Measurements from ENCODE around the gene ZNF443. TPM values are rescaled to one million over a fixed set of nuclear protein-coding genes. Genes with fewer than 3 reads are reported as not detected.

Gene ZNF443
- total and polyA plus RNA-seq, 12 donors = 1.0 to 3.4 (median 2.5) TPM

- Histone ChIP-seq H3K36me3 (peaks cover 0 to 47% (median 29%) of the 10 kb centered on the region in 9 donors), H3K4me3 (no peak overlapping the region), H3K27ac (no peak overlapping the region), H3K4me1 (no peaks in the 10 kb centered on the region), H3K27me3 (no peaks in the 10 kb centered on the region), H3K9me3 (peaks cover 0 to 91% (median 27%) of the 10 kb centered on the region in 11 donors)
- TF ChIP-seq CTCF (IDR thresholded peaks at IDR 0.05) = no peak
- intact Hi-C loops (cut with DNase I) = no loop called here
- WGBS, 2 donors = 88 to 92% methylated on average over 5 of the region's 5 CpGs
- no peak for ATAC-seq
- no peak for DNase-seq
Observed at GRCh38 chr19:12379732-12380443, 60.9 kb downstream of the ZNF443 start.

Other genes with a start within 250 kb of the ZNF443 start
- gene ZNF44, start 146.1 kb downstream of the ZNF443 start, total RNA-seq = 10 to 100 TPM in 6 of 10 donors, 1 to 10 TPM in 4; 7.5 to 12.7 (median 10.4) TPM
- 10 to 100 TPM in 1 of 2 donors, 1 to 10 TPM in 1; 6.3 to 16.1 TPM for gene ZNF44, start 146.1 kb downstream of the ZNF443 start, polyA plus RNA-seq
- gene ZNF563, start 107.4 kb downstream of the ZNF443 start, total RNA-seq = 1 to 10 TPM; 2.1 to 6.2 (median 4.5) TPM
- 1 to 10 TPM; 1.6 to 2.9 TPM for gene ZNF563, start 107.4 kb downstream of the ZNF443 start, polyA plus RNA-seq
- gene ZNF442, start 75.3 kb downstream of the ZNF443 start, total RNA-seq = 1 to 10 TPM; 2.3 to 6.1 (median 4.0) TPM
- gene ZNF442, start 75.3 kb downstream of the ZNF443 start, polyA plus RNA-seq = under 1 TPM; 0.54 to 0.95 TPM
- 1 to 10 TPM; 1.6 to 2.9 (median 2.0) TPM for gene ZNF799, start 39.8 kb downstream of the ZNF443 start, total RNA-seq
- gene ZNF799, start 39.8 kb downstream of the ZNF443 start, polyA plus RNA-seq = 1 to 10 TPM; 1.6 to 6.2 TPM
- 1 to 10 TPM in 9 of 10 donors, under 1 TPM in 1; 0.95 to 3.4 (median 1.9) TPM for gene ZNF709, start 43.8 kb upstream of the ZNF443 start, total RNA-seq
- gene ZNF709, start 43.8 kb upstream of the ZNF443 start, polyA plus RNA-seq = 1 to 10 TPM in 1 of 2 donors, under 1 TPM in 1; 0.64 to 2.6 TPM
- gene ZNF564, start 110.5 kb upstream of the ZNF443 start, total RNA-seq = 10 to 100 TPM in 3 of 10 donors, 1 to 10 TPM in 7; 5.9 to 11.2 (median 9.5) TPM
- gene ZNF564, start 110.5 kb upstream of the ZNF443 start, polyA plus RNA-seq = 10 to 100 TPM in 1 of 2 donors, 1 to 10 TPM in 1; 2.9 to 11.0 TPM
- gene ZNF490, start 169.8 kb upstream of the ZNF443 start, total RNA-seq = 1 to 10 TPM; 3.2 to 7.2 (median 5.2) TPM
- gene ZNF490, start 169.8 kb upstream of the ZNF443 start, polyA plus RNA-seq = under 1 TPM; 0.22 to 0.95 TPM
- 10 to 100 TPM; 13.1 to 22.1 (median 16.8) TPM for gene ZNF791, start 169.9 kb upstream of the ZNF443 start, total RNA-seq
- gene ZNF791, start 169.9 kb upstream of the ZNF443 start, polyA plus RNA-seq = 1 to 10 TPM; 4.7 to 8.0 TPM
- gene MAN2B1, start 225.7 kb upstream of the ZNF443 start, total RNA-seq = 10 to 100 TPM; 14.2 to 89.9 (median 25.5) TPM
- gene MAN2B1, start 225.7 kb upstream of the ZNF443 start, polyA plus RNA-seq = 10 to 100 TPM; 17.7 to 40.1 TPM
- gene WDR83, start 225.8 kb upstream of the ZNF443 start, total RNA-seq = 10 to 100 TPM in 1 of 10 donors, 1 to 10 TPM in 9; 5.5 to 10.7 (median 7.9) TPM
- gene WDR83, start 225.8 kb upstream of the ZNF443 start, polyA plus RNA-seq = 10 to 100 TPM; 14.5 to 19.7 TPM
- gene DHPS, start 240.9 kb upstream of the ZNF443 start, total RNA-seq = 10 to 100 TPM; 43.6 to 59.3 (median 49.7) TPM
- 10 to 100 TPM; 64.5 to 82.2 TPM for gene DHPS, start 240.9 kb upstream of the ZNF443 start, polyA plus RNA-seq
- gene GNG14, start 247.0 kb upstream of the ZNF443 start, total RNA-seq = not detected
- gene GNG14, start 247.0 kb upstream of the ZNF443 start, polyA plus RNA-seq = not detected